GM23338 (cell line): Measurements from ENCODE around the gene AWAT1. TPM values are rescaled to one million over a fixed set of nuclear protein-coding genes. Genes with fewer than 3 reads are reported as not detected.

Experiments
- ATAC-seq: fragments of 200-7000 bp; cut with Tn5 transposase; 3 replicates; pipeline ENCODE4 v1.9.1; 2020
- DNase-seq: peaks from one replicate; pipeline ENCODE4 v3.0.0-alpha.2; 2015; ENCODE audit warnings: low spot score
- H2AFZ ChIP-seq: fragments of 200-600 bp; sonication (generic); 2 replicates; pipeline ENCODE4 v1.8.0; 2016; ENCODE audit warnings: antibody characterized with exemption, mild to moderate bottlenecking, moderate library complexity
- H3F3A ChIP-seq: fragments of 200-600 bp; sonication (generic); replicated peaks from 2 replicates; pipeline ENCODE4 v1.8.0; 2017; ENCODE audit warnings: antibody characterized with exemption, mixed run types, low read depth
- H3K27ac ChIP-seq: fragments of 200-600 bp; sonication (generic); 2 replicates; pipeline ENCODE4 v1.6.1; 2016; ENCODE audit warnings: low read depth
- H3K27me3 ChIP-seq: fragments of 200-600 bp; sonication (generic); 2 replicates; pipeline ENCODE4 v1.8.0; 2016; ENCODE audit warnings: mild to moderate bottlenecking, mixed run types, moderate library complexity; ENCODE audit not compliant: insufficient read depth
- H3K36me3 ChIP-seq: fragments of 200-600 bp; sonication (generic); 2 replicates; pipeline ENCODE4 v1.8.0; 2016; ENCODE audit warnings: mild to moderate bottlenecking; ENCODE audit not compliant: insufficient read depth
- H3K4me1 ChIP-seq: fragments of 200-600 bp; sonication (generic); 2 replicates; pipeline ENCODE4 v1.8.0; 2016; ENCODE audit warnings: mild to moderate bottlenecking, moderate library complexity; ENCODE audit not compliant: insufficient read depth
- H3K4me2 ChIP-seq: fragments of 200-600 bp; sonication (generic); 2 replicates; pipeline ENCODE4 v1.7.1; 2017; ENCODE audit warnings: mixed run types
- H3K4me3 ChIP-seq: fragments of 200-600 bp; sonication (generic); 2 replicates; pipeline ENCODE4 v1.6.1; 2016; ENCODE audit warnings: mixed run types
- H3K79me2 ChIP-seq: fragments of 200-600 bp; sonication (generic); replicated peaks from 2 replicates; pipeline ENCODE4 v1.8.0; 2017; ENCODE audit warnings: mild to moderate bottlenecking; ENCODE audit not compliant: insufficient read depth
- H3K9me2 ChIP-seq: fragments of 200-600 bp; sonication (generic); 2 replicates; pipeline ENCODE4 v1.8.0; 2017; ENCODE audit not compliant: insufficient read depth
- H4K20me1 ChIP-seq: fragments of 200-600 bp; sonication (generic); replicated peaks from 2 replicates; pipeline ENCODE4 v1.8.0; 2017; ENCODE audit warnings: mild to moderate bottlenecking; ENCODE audit not compliant: insufficient read depth
- H3K27ac Mint-ChIP-seq: 2 replicates; pipeline ENCODE4 v1.8.0; 2020; ENCODE audit warnings: inconsistent platforms, mild to moderate bottlenecking, moderate library complexity, mixed read lengths
- H3K27me3 Mint-ChIP-seq: 3 replicates; pipeline ENCODE4 v1.8.0; 2022; ENCODE audit warnings: low read depth, mild to moderate bottlenecking, moderate library complexity, mixed read lengths, inconsistent platforms; ENCODE audit not compliant: insufficient read depth, poor library complexity
- H3K36me3 Mint-ChIP-seq: 3 replicates; pipeline ENCODE4 v1.8.0; 2021; ENCODE audit warnings: low read depth, mild to moderate bottlenecking, inconsistent platforms, moderate library complexity, mixed read lengths
- H3K4me1 Mint-ChIP-seq: 3 replicates; pipeline ENCODE4 v1.8.0; 2020; ENCODE audit warnings: mild to moderate bottlenecking, inconsistent platforms, mixed read lengths
- H3K4me3 Mint-ChIP-seq: 3 replicates; pipeline ENCODE4 v1.8.0; 2021; ENCODE audit warnings: moderate library complexity, mild to moderate bottlenecking, inconsistent platforms, mixed read lengths
- H3K9me3 Mint-ChIP-seq: 3 replicates; pipeline ENCODE4 v1.8.0; 2020; ENCODE audit warnings: moderate library complexity, mild to moderate bottlenecking, inconsistent platforms, mixed read lengths
- CREB1 ChIP-seq: fragments of 250-450 bp; sonication (Bioruptor Pico); IDR thresholded peaks from 2 replicates; pipeline ENCODE4 v1.5.0; 2020; ENCODE audit warnings: low read depth, mild to moderate bottlenecking, moderate library complexity
- EZH2 ChIP-seq: fragments of 200-600 bp; sonication (generic); IDR thresholded peaks from one replicate; pipeline ENCODE4 v1.8.0; 2017; ENCODE audit warnings: antibody characterized with exemption, mild to moderate bottlenecking, low read depth; ENCODE audit not compliant: unreplicated experiment
- EZH2phosphoT487 ChIP-seq: fragments of 200-600 bp; sonication (generic); IDR thresholded peaks from one replicate; pipeline ENCODE4 v1.8.1; 2018; ENCODE audit warnings: antibody characterized with exemption; ENCODE audit not compliant: unreplicated experiment
- JUNB ChIP-seq: IDR thresholded peaks from one replicate; pipeline ENCODE4 v1.6.1; 2016; ENCODE audit warnings: antibody characterized with exemption; ENCODE audit not compliant: unreplicated experiment
- NANOG ChIP-seq: IDR thresholded peaks from 2 replicates; pipeline ENCODE4 v1.6.1; 2016; ENCODE audit warnings: antibody characterized with exemption, borderline replicate concordance
- polyA plus RNA-seq: library from polyadenylated mRNA; unstranded; fragments of >200 nt; fragmentation: Nextera tagmentation; extraction: Ambion mirVana; gene quantifications from 2 replicates; pipeline ENCODE4 v1.2.1, GENCODE V29; 2016
- total RNA-seq: library from RNA; depleted of rRNA; stranded (reverse); fragments of >200 nt; shearing (Covaris generic); gene quantifications from 2 replicates; pipeline ENCODE4 v1.2.3, GENCODE V29; 2014
- TF ChIP-seq, protein P1 (sequence below): fragments of 250-450 bp; sonication (Bioruptor Pico); IDR thresholded peaks from 2 replicates; pipeline ENCODE4 v1.5.0; 2020; ENCODE audit warnings: mild to moderate bottlenecking, moderate library complexity
- TF ChIP-seq, protein P2 (sequence below): IDR thresholded peaks from one replicate; pipeline ENCODE4 v1.6.1; 2018; ENCODE audit warnings: antibody characterized with exemption; ENCODE audit not compliant: unreplicated experiment
- TF ChIP-seq, protein P3 (sequence below), 2 experiments: fragments of 200-600 bp in 1 of 2; sonication (generic) in 1 of 2; conservative IDR thresholded peaks; 2 replicates each; pipeline versions ENCODE4 v1.5.1 to v1.6.1; 2016 to 2017; ENCODE audit warnings: antibody characterized with exemption in 2 of 2, low read depth in 2 of 2, mild to moderate bottlenecking in 2 of 2, moderate library complexity in 1 of 2

Gene AWAT1
- total and polyA plus RNA-seq, 2 experiments from 2014 or later: not detected

DNA sequence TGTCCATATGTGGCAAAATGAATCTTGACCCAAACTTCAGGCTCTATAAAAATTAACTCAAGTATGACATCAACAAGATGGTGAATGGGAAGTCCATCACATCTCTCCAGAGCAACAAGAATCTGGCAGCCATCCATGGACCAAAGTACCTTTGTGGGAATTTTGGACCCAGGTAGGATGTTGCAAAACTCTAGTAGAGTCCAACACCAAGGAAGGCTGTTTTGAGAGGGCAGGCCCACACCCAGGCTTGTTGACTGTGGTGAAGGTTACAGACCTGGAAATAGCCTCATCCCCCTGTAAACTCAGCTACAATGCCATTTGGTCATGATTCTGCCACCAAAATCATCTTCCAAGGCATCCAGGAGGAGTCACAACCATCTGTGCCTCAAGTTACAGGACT lies 44.2 kb upstream of the AWAT1 start (continued):
- TF ChIP-seq, protein P1, sequence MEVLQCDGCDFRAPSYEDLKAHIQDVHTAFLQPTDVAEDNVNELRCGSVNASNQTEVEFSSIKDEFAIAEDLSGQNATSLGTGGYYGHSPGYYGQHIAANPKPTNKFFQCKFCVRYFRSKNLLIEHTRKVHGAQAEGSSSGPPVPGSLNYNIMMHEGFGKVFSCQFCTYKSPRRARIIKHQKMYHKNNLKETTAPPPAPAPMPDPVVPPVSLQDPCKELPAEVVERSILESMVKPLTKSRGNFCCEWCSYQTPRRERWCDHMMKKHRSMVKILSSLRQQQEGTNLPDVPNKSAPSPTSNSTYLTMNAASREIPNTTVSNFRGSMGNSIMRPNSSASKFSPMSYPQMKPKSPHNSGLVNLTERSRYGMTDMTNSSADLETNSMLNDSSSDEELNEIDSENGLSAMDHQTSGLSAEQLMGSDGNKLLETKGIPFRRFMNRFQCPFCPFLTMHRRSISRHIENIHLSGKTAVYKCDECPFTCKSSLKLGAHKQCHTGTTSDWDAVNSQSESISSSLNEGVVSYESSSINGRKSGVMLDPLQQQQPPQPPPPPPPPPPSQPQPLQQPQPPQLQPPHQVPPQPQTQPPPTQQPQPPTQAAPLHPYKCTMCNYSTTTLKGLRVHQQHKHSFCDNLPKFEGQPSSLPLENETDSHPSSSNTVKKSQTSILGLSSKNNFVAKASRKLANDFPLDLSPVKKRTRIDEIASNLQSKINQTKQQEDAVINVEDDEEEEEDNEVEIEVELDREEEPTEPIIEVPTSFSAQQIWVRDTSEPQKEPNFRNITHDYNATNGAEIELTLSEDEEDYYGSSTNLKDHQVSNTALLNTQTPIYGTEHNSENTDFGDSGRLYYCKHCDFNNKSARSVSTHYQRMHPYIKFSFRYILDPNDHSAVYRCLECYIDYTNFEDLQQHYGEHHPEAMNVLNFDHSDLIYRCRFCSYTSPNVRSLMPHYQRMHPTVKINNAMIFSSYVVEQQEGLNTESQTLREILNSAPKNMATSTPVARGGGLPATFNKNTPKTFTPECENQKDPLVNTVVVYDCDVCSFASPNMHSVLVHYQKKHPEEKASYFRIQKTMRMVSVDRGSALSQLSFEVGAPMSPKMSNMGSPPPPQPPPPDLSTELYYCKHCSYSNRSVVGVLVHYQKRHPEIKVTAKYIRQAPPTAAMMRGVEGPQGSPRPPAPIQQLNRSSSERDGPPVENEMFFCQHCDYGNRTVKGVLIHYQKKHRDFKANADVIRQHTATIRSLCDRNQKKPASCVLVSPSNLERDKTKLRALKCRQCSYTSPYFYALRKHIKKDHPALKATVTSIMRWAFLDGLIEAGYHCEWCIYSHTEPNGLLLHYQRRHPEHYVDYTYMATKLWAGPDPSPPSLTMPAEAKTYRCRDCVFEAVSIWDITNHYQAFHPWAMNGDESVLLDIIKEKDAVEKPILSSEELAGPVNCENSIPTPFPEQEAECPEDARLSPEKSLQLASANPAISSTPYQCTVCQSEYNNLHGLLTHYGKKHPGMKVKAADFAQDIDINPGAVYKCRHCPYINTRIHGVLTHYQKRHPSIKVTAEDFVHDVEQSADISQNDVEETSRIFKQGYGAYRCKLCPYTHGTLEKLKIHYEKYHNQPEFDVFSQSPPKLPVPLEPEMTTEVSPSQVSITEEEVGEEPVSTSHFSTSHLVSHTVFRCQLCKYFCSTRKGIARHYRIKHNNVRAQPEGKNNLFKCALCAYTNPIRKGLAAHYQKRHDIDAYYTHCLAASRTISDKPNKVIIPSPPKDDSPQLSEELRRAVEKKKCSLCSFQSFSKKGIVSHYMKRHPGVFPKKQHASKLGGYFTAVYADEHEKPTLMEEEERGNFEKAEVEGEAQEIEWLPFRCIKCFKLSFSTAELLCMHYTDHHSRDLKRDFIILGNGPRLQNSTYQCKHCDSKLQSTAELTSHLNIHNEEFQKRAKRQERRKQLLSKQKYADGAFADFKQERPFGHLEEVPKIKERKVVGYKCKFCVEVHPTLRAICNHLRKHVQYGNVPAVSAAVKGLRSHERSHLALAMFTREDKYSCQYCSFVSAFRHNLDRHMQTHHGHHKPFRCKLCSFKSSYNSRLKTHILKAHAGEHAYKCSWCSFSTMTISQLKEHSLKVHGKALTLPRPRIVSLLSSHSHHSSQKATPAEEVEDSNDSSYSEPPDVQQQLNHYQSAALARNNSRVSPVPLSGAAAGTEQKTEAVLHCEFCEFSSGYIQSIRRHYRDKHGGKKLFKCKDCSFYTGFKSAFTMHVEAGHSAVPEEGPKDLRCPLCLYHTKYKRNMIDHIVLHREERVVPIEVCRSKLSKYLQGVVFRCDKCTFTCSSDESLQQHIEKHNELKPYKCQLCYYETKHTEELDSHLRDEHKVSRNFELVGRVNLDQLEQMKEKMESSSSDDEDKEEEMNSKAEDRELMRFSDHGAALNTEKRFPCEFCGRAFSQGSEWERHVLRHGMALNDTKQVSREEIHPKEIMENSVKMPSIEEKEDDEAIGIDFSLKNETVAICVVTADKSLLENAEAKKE (CRISPR knock-in tag): no peak

DNA sequence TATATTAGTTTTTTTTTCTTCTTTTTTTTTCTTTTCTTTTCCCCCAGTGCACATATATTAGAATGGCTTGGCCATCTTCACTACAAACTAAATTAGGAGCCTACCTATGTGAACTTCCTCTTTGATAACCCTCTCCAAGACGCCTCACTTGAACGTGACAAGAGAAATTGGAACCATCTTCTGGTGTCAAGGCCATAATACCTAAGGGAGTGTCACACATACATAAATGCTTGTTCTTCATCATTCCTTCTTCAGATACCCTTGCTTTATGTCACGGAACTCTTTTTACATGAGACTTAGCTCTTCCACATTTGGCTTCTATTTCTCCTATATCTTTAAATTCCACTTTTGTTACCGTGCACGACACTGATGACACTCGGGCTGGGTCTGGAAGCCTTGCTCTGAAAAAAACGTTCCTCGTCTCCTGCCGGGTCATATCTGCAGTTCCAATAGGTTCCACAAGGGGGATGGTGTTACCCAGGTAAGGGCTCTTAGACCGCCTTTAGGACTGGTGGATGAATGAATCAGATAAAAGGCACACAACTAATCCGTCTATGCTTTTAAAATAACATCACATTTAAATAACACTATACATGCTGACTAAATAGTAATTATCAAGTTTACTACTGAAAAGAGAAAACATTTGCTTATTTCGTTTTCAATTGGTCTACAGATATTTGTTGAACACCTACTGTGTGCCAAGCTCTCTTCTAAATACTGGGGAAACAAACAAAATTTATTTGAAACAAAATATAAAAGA lies 37.3 kb upstream of the AWAT1 start:
- no peaks in the 10 kb centered on the region for H3K9me3 Mint-ChIP-seq
- H3K4me3 ChIP-seq: no peak overlapping the region
- no peaks in the 10 kb centered on the region for H3K9me2 ChIP-seq
- H3K27ac ChIP-seq: no peak overlapping the region
- H3K36me3 Mint-ChIP-seq: no peaks in the 10 kb centered on the region
- no peak overlapping the region for H3K27ac Mint-ChIP-seq
- no peak overlapping the region for H2AFZ ChIP-seq
- H3K27me3 Mint-ChIP-seq: no peaks in the 10 kb centered on the region
- DNase-seq (peak; percentile 79), ATAC-seq (peak; percentile 73)
- no peaks in the 10 kb centered on the region for H3K36me3 ChIP-seq
- no peaks in the 10 kb centered on the region for H4K20me1 ChIP-seq
- no peaks in the 10 kb centered on the region for H3K27me3 ChIP-seq
- no peaks in the 10 kb centered on the region for H3K79me2 ChIP-seq
- peaks cover 2% of the 10 kb centered on the region; the same call in 1 of the 3 replicates for H3K4me1 Mint-ChIP-seq
- no peak overlapping the region for H3K4me3 Mint-ChIP-seq
- H3F3A ChIP-seq: no peaks in the 10 kb centered on the region
- H3K4me2 ChIP-seq: no peak overlapping the region
- no peaks in the 10 kb centered on the region for H3K4me1 ChIP-seq
- TF ChIP-seq EZH2 (no peak), EZH2phosphoT487 (no peak), CREB1 (CRISPR knock-in tag) (no peak), NANOG (no peak), JUNB (no peak)
- TF ChIP-seq, protein P2, sequence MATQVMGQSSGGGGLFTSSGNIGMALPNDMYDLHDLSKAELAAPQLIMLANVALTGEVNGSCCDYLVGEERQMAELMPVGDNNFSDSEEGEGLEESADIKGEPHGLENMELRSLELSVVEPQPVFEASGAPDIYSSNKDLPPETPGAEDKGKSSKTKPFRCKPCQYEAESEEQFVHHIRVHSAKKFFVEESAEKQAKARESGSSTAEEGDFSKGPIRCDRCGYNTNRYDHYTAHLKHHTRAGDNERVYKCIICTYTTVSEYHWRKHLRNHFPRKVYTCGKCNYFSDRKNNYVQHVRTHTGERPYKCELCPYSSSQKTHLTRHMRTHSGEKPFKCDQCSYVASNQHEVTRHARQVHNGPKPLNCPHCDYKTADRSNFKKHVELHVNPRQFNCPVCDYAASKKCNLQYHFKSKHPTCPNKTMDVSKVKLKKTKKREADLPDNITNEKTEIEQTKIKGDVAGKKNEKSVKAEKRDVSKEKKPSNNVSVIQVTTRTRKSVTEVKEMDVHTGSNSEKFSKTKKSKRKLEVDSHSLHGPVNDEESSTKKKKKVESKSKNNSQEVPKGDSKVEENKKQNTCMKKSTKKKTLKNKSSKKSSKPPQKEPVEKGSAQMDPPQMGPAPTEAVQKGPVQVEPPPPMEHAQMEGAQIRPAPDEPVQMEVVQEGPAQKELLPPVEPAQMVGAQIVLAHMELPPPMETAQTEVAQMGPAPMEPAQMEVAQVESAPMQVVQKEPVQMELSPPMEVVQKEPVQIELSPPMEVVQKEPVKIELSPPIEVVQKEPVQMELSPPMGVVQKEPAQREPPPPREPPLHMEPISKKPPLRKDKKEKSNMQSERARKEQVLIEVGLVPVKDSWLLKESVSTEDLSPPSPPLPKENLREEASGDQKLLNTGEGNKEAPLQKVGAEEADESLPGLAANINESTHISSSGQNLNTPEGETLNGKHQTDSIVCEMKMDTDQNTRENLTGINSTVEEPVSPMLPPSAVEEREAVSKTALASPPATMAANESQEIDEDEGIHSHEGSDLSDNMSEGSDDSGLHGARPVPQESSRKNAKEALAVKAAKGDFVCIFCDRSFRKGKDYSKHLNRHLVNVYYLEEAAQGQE: no peak
- TF ChIP-seq, protein P3, sequence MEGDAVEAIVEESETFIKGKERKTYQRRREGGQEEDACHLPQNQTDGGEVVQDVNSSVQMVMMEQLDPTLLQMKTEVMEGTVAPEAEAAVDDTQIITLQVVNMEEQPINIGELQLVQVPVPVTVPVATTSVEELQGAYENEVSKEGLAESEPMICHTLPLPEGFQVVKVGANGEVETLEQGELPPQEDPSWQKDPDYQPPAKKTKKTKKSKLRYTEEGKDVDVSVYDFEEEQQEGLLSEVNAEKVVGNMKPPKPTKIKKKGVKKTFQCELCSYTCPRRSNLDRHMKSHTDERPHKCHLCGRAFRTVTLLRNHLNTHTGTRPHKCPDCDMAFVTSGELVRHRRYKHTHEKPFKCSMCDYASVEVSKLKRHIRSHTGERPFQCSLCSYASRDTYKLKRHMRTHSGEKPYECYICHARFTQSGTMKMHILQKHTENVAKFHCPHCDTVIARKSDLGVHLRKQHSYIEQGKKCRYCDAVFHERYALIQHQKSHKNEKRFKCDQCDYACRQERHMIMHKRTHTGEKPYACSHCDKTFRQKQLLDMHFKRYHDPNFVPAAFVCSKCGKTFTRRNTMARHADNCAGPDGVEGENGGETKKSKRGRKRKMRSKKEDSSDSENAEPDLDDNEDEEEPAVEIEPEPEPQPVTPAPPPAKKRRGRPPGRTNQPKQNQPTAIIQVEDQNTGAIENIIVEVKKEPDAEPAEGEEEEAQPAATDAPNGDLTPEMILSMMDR (conservative IDR thresholded peaks at IDR 0.05; ENCODE audit: low read depth in 2 of 2): peak; percentile 58 to 71
